ENCODE measurements around the gene CYP26A1. TPM values are rescaled to one million over a fixed set of nuclear protein-coding genes. Genes with fewer than 3 reads are reported as not detected.

CYP26A1 gene
- not detected for total RNA-seq

GRCh38 chr10:93073539-93074146, at the start of gene CYP26A1:
Gene CYP26A1, plus strand, starts transcription at chr10:93073893. Its CDS starts 42 bp downstream, at chr10:93073935.
- DNase-seq: no peak

- no peak for DNase-seq
Measured at GRCh38 chr10:93026072-93026471, 47.6 kb upstream of the CYP26A1 start.

GRCh38 chr10:93027508-93027907, 46.2 kb upstream of the CYP26A1 start:
- no peak for DNase-seq

- no peak for DNase-seq
Measured at GRCh38 chr10:93028883-93029282, 44.8 kb upstream of the CYP26A1 start.

GRCh38 chr10:93030409-93030808, 43.3 kb upstream of the CYP26A1 start:
- DNase-seq: no peak

- no peak for DNase-seq
Measured at GRCh38 chr10:93032105-93032808, 41.4 kb upstream of the CYP26A1 start.

GRCh38 chr10:93032809-93033137, 40.9 kb upstream of the CYP26A1 start:
- DNase-seq: no peak

GRCh38 chr10:93034426-93034825, 39.3 kb upstream of the CYP26A1 start:
- DNase-seq: no peak

GRCh38 chr10:93039110-93039509, 34.6 kb upstream of the CYP26A1 start:
- DNase-seq: no peak

- no peak for DNase-seq
Measured at GRCh38 chr10:93039721-93040120, 34.0 kb upstream of the CYP26A1 start.

GRCh38 chr10:93054486-93054885, 19.2 kb upstream of the CYP26A1 start:
- DNase-seq: no peak

- no peak for DNase-seq
Measured at GRCh38 chr10:93058139-93058538, 15.6 kb upstream of the CYP26A1 start.

GRCh38 chr10:93059975-93060886, 13.5 kb upstream of the CYP26A1 start, which contains the start of gene CYP26C1:
Gene CYP26C1, plus strand, starts transcription at chr10:93060798. Its CDS starts 466 bp downstream, at chr10:93061264.
- no peak for DNase-seq

- no peak for DNase-seq
Measured at GRCh38 chr10:93060887-93061593, 12.7 kb upstream of the CYP26A1 start.

GRCh38 chr10:93061594-93062513, 11.8 kb upstream of the CYP26A1 start:
- no peak for DNase-seq

GRCh38 chr10:93062514-93063143, 11.1 kb upstream of the CYP26A1 start:
- DNase-seq: no peak

- DNase-seq: no peak
Measured at GRCh38 chr10:93063144-93063976, 10.3 kb upstream of the CYP26A1 start.

- no peak for DNase-seq
Measured at GRCh38 chr10:93063977-93064660, 9.6 kb upstream of the CYP26A1 start.
